Fibroblast of lung (primary cell): ENCODE results near the gene COPB1. TPM values are rescaled to one million over a fixed set of nuclear protein-coding genes. Genes with fewer than 3 reads are reported as not detected.

Source experiments
- DNase-seq, 2 donors: peaks; one replicate each; pipeline versions ENCODE4 v3.0.0 to v3.0.0-alpha.2; 2010; ENCODE audit warnings: low read depth in 2 of 2
- H2AFZ ChIP-seq: 2 replicates; pipeline ENCODE4 v1.5.1; 2012; ENCODE audit warnings: low read length, control low read depth, inconsistent platforms
- H3K27ac ChIP-seq: 2 replicates; pipeline ENCODE4 v1.5.1; 2011; ENCODE audit warnings: low read length, control low read depth; ENCODE audit not compliant: insufficient read depth
- H3K27me3 ChIP-seq: 2 replicates; pipeline ENCODE4 v1.5.1; 2011; ENCODE audit warnings: mild to moderate bottlenecking, low read length; ENCODE audit not compliant: control insufficient read depth, insufficient read depth
- H3K36me3 ChIP-seq: 2 replicates; pipeline ENCODE4 v1.5.1; 2011; ENCODE audit warnings: low read length; ENCODE audit not compliant: control insufficient read depth, insufficient read depth
- H3K4me1 ChIP-seq: 2 replicates; pipeline ENCODE4 v1.5.1; 2011; ENCODE audit warnings: low read length; ENCODE audit not compliant: control insufficient read depth, insufficient read depth; ENCODE audit errors: extremely low read depth
- H3K4me2 ChIP-seq: 2 replicates; pipeline ENCODE4 v1.5.1; 2011; ENCODE audit warnings: low read length, control low read depth; ENCODE audit not compliant: insufficient read depth; ENCODE audit errors: extremely low read depth
- H3K4me3 ChIP-seq, 4 experiments: fragments of 200-600 bp in 1 of 4; sonication (generic) in 1 of 4; replicated peaks in 1 of 4; 2 replicates each; pipeline ENCODE4 v1.5.1; 2011 to 2016; ENCODE audit warnings: low read length in 4 of 4, low read depth in 3 of 4, mild to moderate bottlenecking in 3 of 4, control low read depth in 2 of 4, inconsistent platforms in 1 of 4, mixed read lengths in 1 of 4; ENCODE audit not compliant: insufficient read depth in 1 of 4; ENCODE audit errors: control extremely low read depth in 1 of 4
- H3K79me2 ChIP-seq: 2 replicates; pipeline ENCODE4 v1.5.1; 2012; ENCODE audit warnings: mild to moderate bottlenecking, low read length, inconsistent platforms; ENCODE audit not compliant: control insufficient read depth, insufficient read depth
- H3K9ac ChIP-seq: 2 replicates; pipeline ENCODE4 v1.5.1; 2011; ENCODE audit warnings: mild to moderate bottlenecking, low read length, control low read depth; ENCODE audit not compliant: insufficient read depth
- H3K9me3 ChIP-seq: 2 replicates; pipeline ENCODE4 v1.5.1; 2012; ENCODE audit warnings: low read depth, low read length; ENCODE audit not compliant: control insufficient read depth, insufficient read depth
- H4K20me1 ChIP-seq: 2 replicates; pipeline ENCODE4 v1.5.1; 2011; ENCODE audit warnings: low read length; ENCODE audit not compliant: control insufficient read depth, insufficient read depth; ENCODE audit errors: extremely low read depth
- CTCF ChIP-seq, 2 donors: IDR thresholded peaks in 1 of 2; conservative IDR thresholded peaks in 1 of 2; 1 replicate in 1 of 2; 2 replicates in 1 of 2; pipeline ENCODE4 v1.5.1; 2011 to 2012; ENCODE audit warnings: low read length in 2 of 2, control low read depth in 1 of 2, inconsistent platforms in 1 of 2, low read depth in 1 of 2, mild to moderate bottlenecking in 1 of 2
- EZH2 ChIP-seq: IDR thresholded peaks from 2 replicates; pipeline ENCODE4 v1.5.1; 2012; ENCODE audit warnings: low read length, control low read depth, mild to moderate bottlenecking; ENCODE audit errors: missing control alignments
- polyA plus RNA-seq, 2 donors: library from polyadenylated mRNA; depleted of rRNA in 1 of 2; stranded (reverse) in 1 of 2; unstranded in 1 of 2; fragments of >200 nt; gene quantifications; 2 replicates each; pipeline ENCODE4 v1.2.1, GENCODE V29; 2011 to 2012; ENCODE audit warnings: missing spikeins in 1 of 2
- total RNA-seq: library from RNA; depleted of rRNA; stranded (reverse); fragments of >200 nt; gene quantifications from 2 replicates; pipeline ENCODE4 v1.2.1, GENCODE V29; 2014

COPB1 gene
- total and polyA plus RNA-seq, 2 donors (not counting 1 experiment from before 2014, with no cell fraction given), result 264 to 292 TPM

GRCh38 chr11:14451825-14452224, 47.8 kb downstream of the COPB1 start:
- no peaks in the 10 kb centered on the region for H3K79me2 ChIP-seq
- H3K9me3 ChIP-seq, result no peaks in the 10 kb centered on the region
- no peaks in the 10 kb centered on the region for H3K27me3 ChIP-seq
- H3K4me3 ChIP-seq, result no peak overlapping the region
- no peak overlapping the region for H3K9ac ChIP-seq
- TF ChIP-seq EZH2 (no peak), CTCF (conservative IDR thresholded peaks at IDR 0.05 in 1 of 2, IDR thresholded peaks at IDR 0.05 in 1 of 2; ENCODE audit: low read depth in 1 of 2, low read length in 2 of 2) (no peak)
- H4K20me1 ChIP-seq, result no peaks in the 10 kb centered on the region
- no peak overlapping the region for H2AFZ ChIP-seq
- no peak for DNase-seq
- H3K4me1 ChIP-seq, result peaks cover 6% of the 10 kb centered on the region
- no peak overlapping the region for H3K4me2 ChIP-seq
- no peak overlapping the region for H3K27ac ChIP-seq
- peaks cover 5% of the 10 kb centered on the region for H3K36me3 ChIP-seq

- Histone ChIP-seq H3K27me3 (no peaks in the 10 kb centered on the region), H3K4me3 (no peak overlapping the region), H3K4me1 (peaks cover 7% of the 10 kb centered on the region), H3K9ac (no peak overlapping the region), H2AFZ (no peak overlapping the region), H3K36me3 (peaks cover 1% of the 10 kb centered on the region), H3K4me2 (no peak overlapping the region), H3K79me2 (no peaks in the 10 kb centered on the region), H3K9me3 (no peaks in the 10 kb centered on the region), H3K27ac (no peak overlapping the region), H4K20me1 (no peaks in the 10 kb centered on the region)
- DNase-seq, result peak in 1 of 2 donors; percentile 28
- TF ChIP-seq CTCF (conservative IDR thresholded peaks at IDR 0.05 in 1 of 2, IDR thresholded peaks at IDR 0.05 in 1 of 2; ENCODE audit: low read depth in 1 of 2, low read length in 2 of 2) (no peak), EZH2 (no peak)
Observed at GRCh38 chr11:14449302-14449714, 50.3 kb downstream of the COPB1 start.

GRCh38 chr11:14448240-14448639, 51.4 kb downstream of the COPB1 start:
- no peak for TF ChIP-seq CTCF (conservative IDR thresholded peaks at IDR 0.05 in 1 of 2, IDR thresholded peaks at IDR 0.05 in 1 of 2; ENCODE audit: low read depth in 1 of 2, low read length in 2 of 2)
- no peak for TF ChIP-seq EZH2
- no peaks in the 10 kb centered on the region for H3K79me2 ChIP-seq
- no peak overlapping the region for H3K4me3 ChIP-seq

More at GRCh38 chr11:14448240-14448639, 51.4 kb downstream of the COPB1 start:
- Histone ChIP-seq H3K4me1 (peaks cover 9% of the 10 kb centered on the region), H3K36me3 (peaks cover 1% of the 10 kb centered on the region), H3K27me3 (no peaks in the 10 kb centered on the region), H2AFZ (no peak overlapping the region), H3K27ac (no peak overlapping the region), H4K20me1 (no peaks in the 10 kb centered on the region), H3K4me2 (no peak overlapping the region), H3K9me3 (no peaks in the 10 kb centered on the region), H3K9ac (no peak overlapping the region)
- no peak for DNase-seq
